CD4-positive, alpha-beta memory T cell (primary cell): ENCODE results near the gene DDX42. TPM values are rescaled to one million over a fixed set of nuclear protein-coding genes. Genes with fewer than 3 reads are reported as not detected.

Source experiments
- CTCF ChIA-PET: fragments of 350-600 bp; sonication (Branson Sonifier 250); formaldehyde crosslinking; loops from one replicate; lab custom pipeline; 2021; ENCODE audit warnings: inconsistent platforms; ENCODE audit not compliant: partially characterized antibody; lab: Charles Lee
- POLR2A ChIA-PET: fragments of 350-600 bp; sonication (Branson Sonifier 250); formaldehyde crosslinking; loops from one replicate; lab custom pipeline; 2021; ENCODE audit not compliant: partially characterized antibody; lab: Charles Lee
- DNase-seq, 5 donors: peaks; one replicate each; pipeline versions ENCODE4 v3.0.0 to v3.0.0-alpha.2; 2020 to 2022; ENCODE audit warnings: mixed read lengths in 1 of 5
- H3K27ac ChIP-seq: one replicate; pipeline ENCODE4 v1.7.0; 2013; ENCODE audit warnings: low read depth, low read length
- H3K27me3 ChIP-seq: 2 replicates; pipeline ENCODE4 v1.7.0; 2013; ENCODE audit warnings: mild to moderate bottlenecking, low read length, moderate library complexity; ENCODE audit not compliant: insufficient read depth
- H3K36me3 ChIP-seq: 2 replicates; pipeline ENCODE4 v1.7.0; 2013; ENCODE audit warnings: mild to moderate bottlenecking, low read length, moderate library complexity; ENCODE audit not compliant: insufficient read depth
- H3K4me1 ChIP-seq: 2 replicates; pipeline ENCODE4 v1.7.0; 2013; ENCODE audit warnings: mild to moderate bottlenecking, low read length, moderate library complexity; ENCODE audit not compliant: insufficient read depth
- H3K4me3 ChIP-seq, 2 donors: one replicate each; pipeline ENCODE4 v1.7.0; 2013; ENCODE audit warnings: low read length in 2 of 2, mild to moderate bottlenecking in 1 of 2
- H3K9me3 ChIP-seq, 2 donors: one replicate each; pipeline ENCODE4 v1.7.0; 2013; ENCODE audit warnings: low read length in 2 of 2, control low read depth in 1 of 2; ENCODE audit not compliant: control insufficient read depth in 1 of 2
- H3K27ac Mint-ChIP-seq, 7 donors: one replicate each; pipeline ENCODE4 v1.8.0; 2020 to 2021; ENCODE audit warnings: mixed read lengths in 7 of 7, mild to moderate bottlenecking in 6 of 7, inconsistent platforms in 3 of 7, moderate library complexity in 3 of 7
- H3K27me3 Mint-ChIP-seq, 2 donors: one replicate each; pipeline ENCODE4 v1.8.0; 2020 to 2021; ENCODE audit warnings: mixed read lengths in 2 of 2
- H3K36me3 Mint-ChIP-seq, 2 donors: one replicate each; pipeline ENCODE4 v1.8.0; 2020 to 2021; ENCODE audit warnings: mixed read lengths in 2 of 2, inconsistent platforms in 1 of 2, mild to moderate bottlenecking in 1 of 2
- H3K4me1 Mint-ChIP-seq, 4 donors: one replicate each; pipeline ENCODE4 v1.8.0; 2020 to 2021; ENCODE audit warnings: mixed read lengths in 4 of 4, mild to moderate bottlenecking in 1 of 4
- H3K4me3 Mint-ChIP-seq, 8 donors: one replicate each; pipeline ENCODE4 v1.8.0; 2020 to 2021; ENCODE audit warnings: mixed read lengths in 8 of 8, mild to moderate bottlenecking in 7 of 8, moderate library complexity in 6 of 8, inconsistent platforms in 3 of 8
- H3K9me3 Mint-ChIP-seq, 8 donors: one replicate each; pipeline ENCODE4 v1.8.0; 2020 to 2021; ENCODE audit warnings: mixed read lengths in 8 of 8, mild to moderate bottlenecking in 5 of 8, inconsistent platforms in 3 of 8, moderate library complexity in 1 of 8
- intact Hi-C: fragments of 100-400 bp; cut with micrococcal nuclease; formaldehyde crosslinking; loops from one replicate; pipeline ENCODE4 v1.15.1; 2023
- polyA plus RNA-seq, 2 donors: library from polyadenylated mRNA; unstranded; fragments of 300-500 nt; fragmentation: Illumina TruSeq; gene quantifications; one replicate each; pipeline ENCODE4 v1.2.3, GENCODE V29; 2021
- total RNA-seq, 2 experiments: library from RNA; stranded (reverse); gene quantifications; one replicate each; pipeline ENCODE4 v1.2.3, GENCODE V29; 2021

The DDX42 gene
- total and polyA plus RNA-seq, 4 experiments from 2014 or later = 6.9 to 183 (median 96.2) TPM

DNA sequence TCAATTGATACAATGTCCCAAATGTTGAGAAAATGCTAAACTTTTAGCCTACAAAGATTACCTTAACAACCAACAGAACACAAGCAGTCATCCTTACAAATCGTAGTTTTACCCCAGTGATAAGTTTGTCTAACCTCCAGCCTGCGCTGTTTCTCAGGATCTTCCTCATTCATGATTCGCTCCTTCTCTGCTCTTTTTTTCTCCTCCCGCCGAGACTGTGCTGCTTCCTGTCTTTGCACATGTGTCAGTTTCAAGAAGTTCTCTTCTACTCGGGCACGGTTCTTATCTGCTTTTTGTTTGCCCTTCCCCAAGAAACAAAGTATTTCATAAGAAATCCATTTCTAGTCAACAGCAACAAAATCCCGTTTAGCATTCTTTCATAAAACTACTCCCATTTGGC, 22.2 kb upstream of the DDX42 start:
- H3K4me3 ChIP-seq = no peak overlapping the region
- peaks cover 32% of the 10 kb centered on the region for H3K36me3 ChIP-seq
- Mint-ChIP-seq H3K27me3 (no peaks in the 10 kb centered on the region), H3K27ac (peak overlapping the region; percentile 69 to 93 (median 73)), H3K9me3 (no peaks in the 10 kb centered on the region), H3K4me3 (peak overlapping the region; percentile 25 to 78 (median 61)), H3K4me1 (peaks cover 7 to 16% (median 8%) of the 10 kb centered on the region in 4 donors), H3K36me3 (peaks cover 35 to 58% of the 10 kb centered on the region in 2 donors)
- peaks cover 10% of the 10 kb centered on the region for H3K4me1 ChIP-seq
- POLR2A ChIA-PET = interaction anchor here (0.8 to 1.8 kb wide), 4 partner anchors 9 to 81 kb away, joined by 4 to 11 read pairs (median 6); partner anchors contain the start of gene STRADA
- DNase-seq = peak in 4 of 5 donors; percentile 10 to 25 (median 18)
- H3K9me3 ChIP-seq = no peaks in the 10 kb centered on the region
- H3K27ac ChIP-seq = peak overlapping the region; percentile 33
- CTCF ChIA-PET = interaction anchor here (1.1 to 1.2 kb wide), 3 partner anchors 16 to 20 kb away, joined by 3 read pairs; no protein-coding TSS in a partner anchor
- intact Hi-C loops = loop anchor here (1.0 to 2.0 kb wide), 2 partner anchors 10 to 15 kb away; no protein-coding TSS in a partner anchor
- no peaks in the 10 kb centered on the region for H3K27me3 ChIP-seq

DNA sequence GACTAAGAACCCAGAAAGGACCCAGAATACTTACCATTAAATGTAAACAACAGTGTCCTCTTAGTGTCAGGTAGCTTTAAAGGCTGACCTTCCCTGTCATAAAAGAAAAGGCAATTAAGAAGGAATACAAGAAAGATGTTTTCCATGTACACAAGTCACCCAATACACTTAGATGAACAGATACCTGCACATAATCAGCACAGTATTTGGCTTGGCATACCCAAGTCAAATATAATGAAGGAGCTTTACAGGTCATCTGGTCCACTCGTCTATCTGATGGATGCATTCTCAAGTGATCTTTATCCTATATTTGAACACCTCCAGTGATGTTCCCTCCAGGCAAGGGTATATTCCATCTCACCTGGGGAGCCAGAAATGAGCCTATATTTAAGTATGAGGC, 21.3 kb upstream of the DDX42 start:
- H3K27me3 ChIP-seq = no peaks in the 10 kb centered on the region
- intact Hi-C loops = loop anchor here (1.0 to 2.0 kb wide), 2 partner anchors 10 to 14 kb away; no protein-coding TSS in a partner anchor
- Mint-ChIP-seq H3K27me3 (no peaks in the 10 kb centered on the region), H3K36me3 (peaks cover 32 to 57% of the 10 kb centered on the region in 2 donors), H3K9me3 (no peaks in the 10 kb centered on the region), H3K27ac (peak overlapping the region in 2 of 7 donors; percentile 22 to 65), H3K4me3 (peak overlapping the region in 1 of 8 donors; percentile 57), H3K4me1 (peaks cover 7 to 16% (median 8%) of the 10 kb centered on the region in 4 donors)
- peaks cover 10% of the 10 kb centered on the region for H3K4me1 ChIP-seq
- CTCF ChIA-PET = interaction anchor here (1.1 kb wide), 2 partner anchors 17 to 19 kb away, joined by 3 read pairs; no protein-coding TSS in a partner anchor
- H3K36me3 ChIP-seq = peaks cover 36% of the 10 kb centered on the region
- POLR2A ChIA-PET = interaction anchor here (0.7 to 1.7 kb wide), 5 partner anchors 10 to 746 kb away, joined by 3 to 11 read pairs (median 4); partner anchors contain the start of genes CCDC47, DDX42 and STRADA
- H3K27ac ChIP-seq = no peak overlapping the region
- H3K9me3 ChIP-seq = no peaks in the 10 kb centered on the region
- no peak overlapping the region for H3K4me3 ChIP-seq
- DNase-seq = no peak

DNA sequence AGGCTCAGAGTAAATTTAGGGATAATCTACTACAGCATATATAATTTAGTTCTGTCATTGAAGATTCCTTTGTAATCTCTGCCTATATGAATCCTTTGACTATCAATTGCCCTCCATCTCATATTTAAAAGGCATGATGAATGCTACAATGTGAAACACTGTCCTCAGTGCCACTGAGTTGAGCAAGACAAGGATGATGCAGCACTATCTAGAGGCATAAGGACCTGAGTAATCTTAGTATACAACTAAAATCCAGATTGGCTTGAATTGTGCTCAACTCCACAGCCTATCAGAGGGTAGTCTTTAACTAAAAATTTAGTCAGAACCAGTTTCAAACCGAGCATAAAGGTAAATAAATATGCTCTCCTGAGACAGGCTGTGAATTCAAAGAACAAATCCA, 20.8 kb upstream of the DDX42 start:
- no peaks in the 10 kb centered on the region for H3K27me3 ChIP-seq
- ChIA-PET POLR2A (interaction anchor here (1.2 to 1.7 kb wide), 3 partner anchors 11 to 52 kb away, joined by 3 to 11 read pairs (median 5); partner anchors contain the start of genes CCDC47, DDX42 and STRADA), CTCF (interaction anchor here (1.1 kb wide), 1 partner anchor 17 kb away, joined by 3 read pairs; no protein-coding TSS in a partner anchor)
- no peaks in the 10 kb centered on the region for H3K27me3 Mint-ChIP-seq
- H3K4me3 ChIP-seq = no peak overlapping the region
- H3K36me3 ChIP-seq = peaks cover 40% of the 10 kb centered on the region
- no peaks in the 10 kb centered on the region for H3K9me3 ChIP-seq
- H3K4me3 Mint-ChIP-seq = peak overlapping the region in 1 of 8 donors; percentile 57
- H3K36me3 Mint-ChIP-seq = peaks cover 37 to 60% of the 10 kb centered on the region in 2 donors
- no peak for DNase-seq
- intact Hi-C loops = loop anchor here (2.0 kb wide), 1 partner anchor 14 kb away; no protein-coding TSS in a partner anchor
- H3K4me1 Mint-ChIP-seq = peaks cover 7 to 16% (median 8%) of the 10 kb centered on the region in 4 donors
- no peaks in the 10 kb centered on the region for H3K9me3 Mint-ChIP-seq
- H3K27ac Mint-ChIP-seq = peak overlapping the region in 2 of 7 donors; percentile 4 to 46
- H3K27ac ChIP-seq = no peak overlapping the region
- peaks cover 10% of the 10 kb centered on the region for H3K4me1 ChIP-seq

DNA sequence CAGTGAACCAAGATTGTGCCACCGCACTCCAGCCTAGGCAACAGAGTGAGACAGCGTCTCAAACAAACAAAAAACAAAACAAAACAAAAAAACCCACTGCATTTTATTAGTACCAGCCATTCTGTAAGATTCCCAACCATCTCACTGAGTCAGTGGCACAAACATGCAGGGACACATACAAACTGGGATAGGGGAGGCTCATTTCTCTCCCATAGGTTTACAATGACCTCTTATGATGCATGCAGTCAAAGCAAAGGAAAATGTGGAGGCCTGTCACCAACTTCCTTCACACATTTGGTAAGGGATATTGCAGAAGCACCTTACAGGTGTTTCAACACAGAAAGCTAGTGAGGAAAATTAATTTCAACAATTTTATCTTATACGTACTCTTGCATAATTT, 19.9 kb upstream of the DDX42 start:
- Histone ChIP-seq H3K4me3 (no peak overlapping the region), H3K27ac (no peak overlapping the region), H3K4me1 (peaks cover 10% of the 10 kb centered on the region), H3K27me3 (no peaks in the 10 kb centered on the region), H3K9me3 (no peaks in the 10 kb centered on the region), H3K36me3 (peaks cover 40% of the 10 kb centered on the region)
- intact Hi-C loops = no loop called here
- no peak for DNase-seq
- no peak overlapping the region for H3K4me3 Mint-ChIP-seq
- H3K4me1 Mint-ChIP-seq = peaks cover 7 to 16% (median 8%) of the 10 kb centered on the region in 4 donors
- H3K36me3 Mint-ChIP-seq = peaks cover 37 to 62% of the 10 kb centered on the region in 2 donors
- no peaks in the 10 kb centered on the region for H3K27me3 Mint-ChIP-seq
- no peaks in the 10 kb centered on the region for H3K9me3 Mint-ChIP-seq
- H3K27ac Mint-ChIP-seq = peak overlapping the region in 2 of 7 donors; percentile 15 to 53
- ChIA-PET CTCF (no interaction called here), POLR2A (no interaction called here)

DNA sequence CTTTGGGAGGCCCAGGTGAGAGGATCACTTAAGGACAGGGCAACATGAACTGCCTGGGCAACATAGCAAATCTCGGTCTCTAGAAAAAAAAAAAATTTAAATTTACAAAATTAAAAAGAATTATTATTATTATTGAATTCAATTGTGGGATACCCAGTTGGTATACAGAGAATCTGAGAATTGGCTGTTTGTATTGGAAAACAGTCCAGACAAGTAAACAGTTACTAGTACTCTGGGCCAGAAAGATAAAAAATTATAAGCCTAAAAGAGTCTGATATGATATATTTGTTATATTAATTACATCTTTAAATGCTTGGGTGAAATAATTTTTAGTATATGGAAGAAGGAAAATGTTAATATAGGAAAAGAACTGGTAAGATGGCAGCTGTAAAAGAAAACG, 15.5 kb upstream of the DDX42 start:
- peaks cover 0 to 1% (median 0%) of the 10 kb centered on the region in 4 donors for H3K4me1 Mint-ChIP-seq
- Histone ChIP-seq H3K27me3 (no peaks in the 10 kb centered on the region), H3K4me1 (no peaks in the 10 kb centered on the region), H3K27ac (no peak overlapping the region), H3K4me3 (no peak overlapping the region), H3K9me3 (no peaks in the 10 kb centered on the region), H3K36me3 (peaks cover 63% of the 10 kb centered on the region)
- H3K9me3 Mint-ChIP-seq = no peaks in the 10 kb centered on the region
- H3K27me3 Mint-ChIP-seq = no peaks in the 10 kb centered on the region
- H3K36me3 Mint-ChIP-seq = peaks cover 33 to 68% of the 10 kb centered on the region in 2 donors
- intact Hi-C loops = no loop called here
- H3K4me3 Mint-ChIP-seq = no peak overlapping the region
- CTCF ChIA-PET = no interaction called here
- POLR2A ChIA-PET = interaction anchor here (1.2 kb wide), 1 partner anchor 17 kb away, joined by 4 read pairs; no protein-coding TSS in a partner anchor
- DNase-seq = no peak
- peak overlapping the region in 2 of 7 donors; percentile 25 to 48 for H3K27ac Mint-ChIP-seq

DNA sequence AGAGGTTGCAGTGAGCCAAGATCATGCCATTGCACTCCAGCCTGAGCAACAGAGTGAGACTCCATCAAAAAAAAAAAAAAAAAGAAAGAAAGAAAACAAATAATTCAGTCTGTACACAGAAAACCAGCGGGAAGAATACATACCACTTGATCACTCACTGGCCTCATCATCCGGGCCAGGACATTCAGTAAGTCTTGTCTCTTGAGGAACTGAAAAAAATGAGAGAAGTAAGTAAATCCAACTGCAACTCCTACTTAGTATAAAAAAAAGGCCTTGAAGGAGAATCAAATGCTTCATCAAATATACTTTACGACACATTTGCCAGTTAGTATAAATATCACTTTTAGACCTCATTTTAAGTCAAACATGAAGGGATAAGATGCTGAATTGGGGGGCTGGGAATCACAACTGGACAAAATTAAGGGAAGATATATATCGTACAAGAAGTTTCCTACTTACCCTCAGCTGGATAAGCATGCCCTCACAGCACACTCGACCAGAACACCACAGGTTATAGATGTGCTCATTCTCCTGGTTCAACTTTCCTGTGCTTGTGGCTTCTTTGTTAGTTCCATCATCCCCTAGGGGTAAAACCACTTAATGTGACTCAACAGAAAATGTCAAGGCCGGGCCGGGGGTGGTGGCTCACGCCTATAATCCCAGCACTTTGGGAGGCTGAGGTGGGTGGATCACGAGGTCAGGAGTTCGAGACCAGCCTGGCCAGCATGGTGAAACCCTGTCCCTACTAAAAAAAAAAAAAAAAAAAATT, 13.0 kb upstream of the DDX42 start:
- POLR2A ChIA-PET = interaction anchor here (1.2 to 1.5 kb wide), 2 partner anchors 13 to 19 kb away, joined by 5 to 8 read pairs; partner anchors contain the start of gene CCDC47
- H3K36me3 ChIP-seq = peaks cover 61% of the 10 kb centered on the region

More for the DNA sequence above, 13.0 kb upstream of the DDX42 start:
- Mint-ChIP-seq H3K4me1 (peaks cover 3 to 7% (median 5%) of the 10 kb centered on the region in 4 donors), H3K9me3 (no peaks in the 10 kb centered on the region), H3K27me3 (no peaks in the 10 kb centered on the region), H3K36me3 (peaks cover 39 to 68% of the 10 kb centered on the region in 2 donors), H3K27ac (peak overlapping the region in 4 of 7 donors; percentile 19 to 47 (median 36)), H3K4me3 (no peak overlapping the region)
- no peak overlapping the region for H3K4me3 ChIP-seq
- no peak overlapping the region for H3K27ac ChIP-seq
- DNase-seq = no peak
- CTCF ChIA-PET = interaction anchor here (1.8 kb wide), 1 partner anchor 50 kb away, joined by 3 read pairs; no protein-coding TSS in a partner anchor
- H3K9me3 ChIP-seq = no peaks in the 10 kb centered on the region
- no peaks in the 10 kb centered on the region for H3K27me3 ChIP-seq
- intact Hi-C loops = no loop called here
- H3K4me1 ChIP-seq = no peaks in the 10 kb centered on the region
